NCI-H2081 treated with DMSO at 0.1 percent for 48 hours (cell line): ENCODE results near the gene BAIAP2.

Experiments used
- DNase-seq: peaks from one replicate; lab custom pipeline; 2025; lab: John Stamatoyannopoulos, UW

The BAIAP2 gene

DNA sequence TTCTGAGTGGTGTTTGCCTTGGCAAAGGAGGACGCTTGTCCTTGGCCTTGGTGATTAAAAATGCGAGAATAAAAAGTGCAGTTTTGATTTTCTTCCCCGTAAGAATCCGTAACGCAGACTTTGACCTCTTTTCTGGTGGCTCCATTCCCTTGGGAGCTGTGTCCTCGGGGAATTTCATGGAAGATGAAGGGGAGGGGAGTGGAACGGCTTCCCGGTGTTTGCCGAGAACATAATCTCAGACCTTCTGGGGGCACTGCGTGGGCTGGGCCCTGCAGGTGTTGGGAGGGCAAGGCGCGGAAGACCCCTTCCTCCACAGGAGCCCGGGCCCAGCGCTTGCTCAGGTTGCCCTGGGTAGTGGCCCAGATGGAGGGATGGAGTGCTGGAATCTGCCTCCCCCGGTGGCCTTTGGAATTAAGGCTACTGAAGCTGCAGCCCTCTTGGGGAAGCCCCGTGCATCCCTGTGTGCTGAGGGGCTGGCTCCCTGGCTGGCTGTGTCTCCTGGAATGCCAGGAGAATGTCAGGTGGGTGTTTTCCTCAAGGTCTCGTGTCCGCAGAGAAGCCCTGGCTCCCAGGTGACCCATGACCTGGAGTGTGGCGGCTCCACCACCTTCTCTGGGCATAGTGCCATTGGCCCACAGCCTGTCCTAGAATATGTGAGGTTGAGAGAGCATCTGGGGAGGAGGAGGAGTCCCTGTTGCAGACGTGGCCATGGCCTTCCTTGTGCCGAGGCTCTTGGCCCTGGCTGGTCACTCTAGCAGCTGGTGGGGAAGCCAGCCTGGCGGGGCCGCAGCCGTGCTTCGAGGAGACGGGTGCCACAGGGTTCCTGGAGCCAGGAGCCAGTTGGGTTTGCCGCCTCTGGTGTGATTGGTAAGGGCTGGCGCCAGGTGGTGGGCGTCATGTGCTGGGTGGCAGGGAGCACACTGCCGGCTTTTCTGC is 3.1 kb downstream of the BAIAP2 start:
- no peak for DNase-seq

DNA sequence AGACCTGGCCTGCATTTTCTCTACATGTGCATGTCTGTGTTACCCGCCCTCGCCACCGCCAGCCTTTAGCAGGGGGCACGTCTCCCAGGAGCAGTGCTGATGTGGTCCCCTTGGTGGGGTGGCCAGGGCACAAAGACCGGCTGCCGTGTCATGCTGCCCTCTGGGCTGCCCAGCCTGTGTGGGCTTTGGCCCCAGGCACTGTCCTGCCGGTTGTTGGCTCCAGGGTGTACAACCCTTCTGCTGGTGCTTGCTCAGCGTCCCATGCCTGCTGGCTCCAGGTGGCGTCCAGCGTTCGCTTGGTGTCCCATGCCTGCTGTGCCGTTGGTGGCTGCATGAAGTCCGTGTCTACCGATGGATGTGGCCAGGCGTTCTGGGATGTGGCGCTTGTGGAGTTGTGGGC is 4.1 kb downstream of the BAIAP2 start:
- no peak for DNase-seq

DNA sequence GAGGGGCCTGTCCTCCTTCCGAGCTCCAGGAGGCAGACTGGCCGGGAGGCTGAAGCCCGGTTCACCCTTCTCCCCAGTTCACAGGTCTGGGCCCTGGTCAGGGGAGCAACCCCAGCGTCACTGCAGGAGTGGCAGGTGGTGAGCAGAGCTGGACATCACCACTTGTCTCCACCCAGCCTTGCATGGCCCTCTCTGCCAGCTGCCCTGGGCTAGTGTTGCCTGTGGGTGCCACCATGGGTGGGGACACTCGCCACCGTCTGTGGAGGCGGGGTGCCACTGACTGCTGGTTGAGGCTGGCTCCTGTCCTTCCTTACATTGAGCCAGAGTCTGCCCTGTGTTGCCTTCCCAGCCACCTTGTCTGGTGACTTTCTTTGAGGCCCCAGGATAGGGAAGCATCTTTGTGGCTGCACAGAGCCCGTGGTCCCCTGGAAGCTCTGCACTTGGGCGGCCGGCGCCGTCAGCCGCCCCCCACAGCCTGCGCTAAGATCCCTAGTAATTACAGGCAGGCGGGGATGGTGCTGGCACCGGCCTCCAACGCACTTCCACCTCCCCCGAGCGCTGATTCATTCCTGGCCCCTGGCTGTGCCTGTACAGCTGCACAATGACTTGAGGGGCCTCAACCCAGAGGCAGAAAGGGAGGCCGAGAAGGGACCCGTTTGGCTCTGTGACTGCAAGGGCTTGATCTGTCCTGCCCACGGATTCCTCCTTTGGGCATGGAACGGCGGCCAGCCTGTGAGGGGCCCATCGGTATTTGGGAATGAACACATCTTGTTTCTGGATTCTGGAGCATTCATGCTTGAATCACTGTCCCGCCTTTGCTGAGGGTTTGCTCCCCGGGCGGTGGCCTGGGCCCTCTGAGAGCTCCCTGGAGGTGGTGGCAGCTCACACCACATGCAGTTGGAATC is 5.2 kb downstream of the BAIAP2 start:
- DNase-seq, result no peak

DNA sequence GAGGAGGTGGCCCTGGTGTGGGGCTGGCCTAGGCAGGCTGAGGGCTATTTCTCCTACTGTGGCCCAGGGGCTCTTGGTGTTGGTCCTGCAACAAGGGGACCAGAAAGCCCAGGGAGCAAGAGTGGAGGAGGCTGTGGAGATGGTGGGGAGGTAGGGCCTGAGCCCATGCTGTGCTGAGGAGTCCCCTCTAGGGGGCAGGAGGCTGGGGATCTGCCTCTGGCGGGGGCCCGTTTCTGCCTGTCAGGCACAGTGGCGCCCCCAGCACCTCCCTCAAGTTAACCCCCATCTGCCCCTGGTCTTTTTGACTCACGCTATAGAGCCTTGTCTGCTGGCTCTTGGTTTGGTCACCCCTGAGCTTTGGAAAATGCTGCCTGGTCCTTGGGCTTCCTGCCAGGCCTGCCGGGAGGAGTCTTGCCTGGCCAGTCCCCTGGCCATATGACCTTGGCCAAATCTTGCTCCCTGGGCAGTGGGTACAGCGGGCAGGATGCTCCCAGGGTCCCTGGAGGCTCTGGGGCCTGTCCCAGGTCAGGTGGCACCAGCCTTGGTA is 5.9 kb downstream of the BAIAP2 start:
- DNase-seq, result no peak

DNA sequence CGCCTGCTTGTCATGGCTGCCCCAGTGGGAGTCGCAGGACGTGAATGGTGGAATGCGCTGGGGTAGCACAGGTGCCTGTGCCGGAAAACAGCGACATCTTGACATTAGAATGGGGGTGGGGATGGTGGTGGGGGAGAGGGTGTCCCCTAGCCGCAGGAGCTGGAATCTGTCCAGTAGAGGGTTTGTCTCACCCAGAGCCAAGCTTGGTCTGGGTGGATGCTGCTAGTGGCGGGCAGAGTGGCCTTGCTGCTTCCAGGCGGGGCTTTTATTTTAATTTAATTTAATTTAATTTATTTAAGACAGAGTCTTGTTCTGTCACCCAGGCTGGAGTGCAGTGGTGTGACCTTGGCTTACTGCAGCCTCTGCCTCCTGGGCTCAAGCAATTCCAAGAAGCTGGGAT is 7.7 kb downstream of the BAIAP2 start:
- DNase-seq, result no peak

DNA sequence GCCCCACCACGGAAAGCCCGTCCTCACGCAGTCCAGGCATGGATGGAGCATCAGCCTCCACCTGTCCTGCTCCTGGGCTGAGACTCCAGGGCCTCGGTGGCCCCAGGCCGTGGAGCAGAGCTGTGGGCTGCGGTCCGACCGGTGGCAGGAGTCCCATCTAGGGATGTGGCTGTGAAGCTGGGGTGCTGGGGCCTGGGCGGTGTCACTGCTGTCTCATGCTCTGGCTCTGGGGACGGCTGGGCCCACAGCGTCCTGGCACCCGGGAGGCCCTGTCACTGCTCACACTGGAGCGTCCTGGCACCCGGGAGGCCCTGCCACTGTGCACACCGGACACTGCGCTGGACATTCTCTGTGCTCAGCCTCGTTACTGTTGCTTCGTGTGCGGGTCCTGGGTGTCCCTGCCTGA is 8.4 kb downstream of the BAIAP2 start:
- DNase-seq, result no peak

DNA sequence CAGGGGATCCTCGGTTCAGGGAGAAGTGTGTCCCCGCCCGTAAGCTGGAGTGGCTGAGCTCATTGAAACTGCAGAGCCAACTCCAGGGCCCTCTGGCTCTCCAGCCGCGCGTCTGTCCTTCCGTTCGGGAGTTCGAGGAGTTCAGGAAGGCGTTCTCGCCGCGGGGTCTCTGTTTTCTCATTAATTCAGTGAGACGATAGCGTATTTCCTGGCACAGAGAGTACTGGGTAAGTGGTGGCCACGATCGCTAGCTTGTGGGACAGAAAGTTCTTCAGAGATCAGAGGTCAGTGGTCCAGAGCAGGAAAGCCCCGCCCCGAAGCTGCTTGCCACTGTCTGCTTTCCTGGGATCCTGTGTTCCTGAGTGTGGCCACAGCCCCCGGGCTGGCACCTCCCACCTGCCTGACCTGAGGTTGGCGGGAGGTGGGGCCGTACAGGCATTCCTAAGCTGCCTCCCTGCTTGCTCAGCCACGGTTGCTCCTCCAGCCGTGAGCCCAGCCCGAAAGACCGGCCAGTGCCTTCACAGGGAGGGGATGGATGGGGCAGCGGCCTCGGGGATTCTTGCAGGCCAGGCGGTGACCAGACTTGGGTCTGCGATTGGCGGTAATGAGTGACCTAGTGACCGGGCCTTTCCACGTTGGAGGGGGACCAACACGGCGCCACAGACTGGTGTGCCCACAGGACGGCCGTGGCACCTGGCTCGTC is 8.9 kb downstream of the BAIAP2 start:
- no peak for DNase-seq

GRCh38 chr17:81044428-81044763 is 9.4 kb downstream of the BAIAP2 start:
- no peak for DNase-seq

GRCh38 chr17:81044764-81045589 is 10.0 kb downstream of the BAIAP2 start:
- no peak for DNase-seq

GRCh38 chr17:81045590-81046095 is 10.7 kb downstream of the BAIAP2 start:
- no peak for DNase-seq

DNA sequence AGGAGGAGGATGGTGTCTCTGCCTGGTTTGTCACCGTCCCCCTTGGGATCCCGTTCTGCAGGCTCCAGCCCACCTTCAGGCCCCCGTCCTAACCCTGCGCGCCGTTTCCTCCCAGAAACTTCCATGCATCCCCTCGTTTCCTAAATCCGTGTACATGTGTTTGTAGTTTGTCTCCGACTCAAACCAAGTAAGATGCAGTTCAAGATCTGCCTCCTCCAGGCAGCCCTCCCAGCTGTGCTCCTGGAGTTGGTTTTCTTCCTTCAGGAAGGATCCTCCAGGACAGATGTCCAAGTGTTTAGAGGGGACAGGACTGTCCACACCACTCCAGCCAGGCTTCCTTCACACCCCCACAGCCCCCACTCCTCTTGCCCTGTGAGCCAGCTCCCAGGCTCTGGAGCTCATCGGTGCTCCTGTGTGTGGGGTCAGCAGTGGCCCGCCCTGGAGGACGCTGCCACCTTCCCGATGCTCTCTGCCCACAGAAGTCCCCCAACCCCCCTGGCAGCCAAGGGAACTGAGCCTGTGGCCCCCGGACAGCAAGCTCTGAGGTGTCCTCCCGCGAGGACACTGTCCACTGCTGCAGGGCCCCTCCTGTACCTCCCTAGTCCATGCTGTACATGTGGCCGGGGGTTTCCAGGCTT is 11.3 kb downstream of the BAIAP2 start:
- DNase-seq, result no peak

GRCh38 chr17:81046770-81047359 is 11.9 kb downstream of the BAIAP2 start:
- no peak for DNase-seq

DNA sequence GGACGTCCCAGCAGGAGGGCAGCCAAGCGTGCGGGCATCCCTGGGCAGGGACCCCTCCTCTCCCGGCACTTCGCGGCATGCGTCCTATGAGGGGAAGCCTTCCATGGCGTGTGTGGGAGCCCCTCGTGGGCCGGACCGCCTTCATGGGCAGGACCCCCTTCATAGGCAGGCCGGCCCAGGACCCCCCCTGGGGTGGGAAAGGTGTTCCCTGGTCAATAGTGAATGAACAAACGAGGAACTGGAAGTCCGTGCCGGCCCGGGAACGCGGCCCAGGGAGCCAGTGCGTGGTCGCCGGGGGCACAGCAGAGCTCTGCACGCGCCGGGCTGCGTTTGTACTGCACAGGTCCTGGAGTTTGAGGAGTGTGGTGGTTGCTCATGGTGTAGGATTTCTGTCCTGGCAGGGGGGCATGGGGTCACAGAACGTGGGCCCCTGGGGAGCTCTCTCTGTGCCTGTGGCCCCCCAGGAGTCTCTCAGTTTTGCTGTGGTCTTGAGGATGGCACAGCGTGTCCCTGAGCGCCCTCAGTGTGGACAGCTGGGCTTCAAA is 13.9 kb downstream of the BAIAP2 start:
- DNase-seq, result no peak

GRCh38 chr17:81049372-81049911 is 14.5 kb downstream of the BAIAP2 start:
- DNase-seq, result no peak

- no peak for DNase-seq
Measured at GRCh38 chr17:81049973-81050551, 15.1 kb downstream of the BAIAP2 start.

DNA sequence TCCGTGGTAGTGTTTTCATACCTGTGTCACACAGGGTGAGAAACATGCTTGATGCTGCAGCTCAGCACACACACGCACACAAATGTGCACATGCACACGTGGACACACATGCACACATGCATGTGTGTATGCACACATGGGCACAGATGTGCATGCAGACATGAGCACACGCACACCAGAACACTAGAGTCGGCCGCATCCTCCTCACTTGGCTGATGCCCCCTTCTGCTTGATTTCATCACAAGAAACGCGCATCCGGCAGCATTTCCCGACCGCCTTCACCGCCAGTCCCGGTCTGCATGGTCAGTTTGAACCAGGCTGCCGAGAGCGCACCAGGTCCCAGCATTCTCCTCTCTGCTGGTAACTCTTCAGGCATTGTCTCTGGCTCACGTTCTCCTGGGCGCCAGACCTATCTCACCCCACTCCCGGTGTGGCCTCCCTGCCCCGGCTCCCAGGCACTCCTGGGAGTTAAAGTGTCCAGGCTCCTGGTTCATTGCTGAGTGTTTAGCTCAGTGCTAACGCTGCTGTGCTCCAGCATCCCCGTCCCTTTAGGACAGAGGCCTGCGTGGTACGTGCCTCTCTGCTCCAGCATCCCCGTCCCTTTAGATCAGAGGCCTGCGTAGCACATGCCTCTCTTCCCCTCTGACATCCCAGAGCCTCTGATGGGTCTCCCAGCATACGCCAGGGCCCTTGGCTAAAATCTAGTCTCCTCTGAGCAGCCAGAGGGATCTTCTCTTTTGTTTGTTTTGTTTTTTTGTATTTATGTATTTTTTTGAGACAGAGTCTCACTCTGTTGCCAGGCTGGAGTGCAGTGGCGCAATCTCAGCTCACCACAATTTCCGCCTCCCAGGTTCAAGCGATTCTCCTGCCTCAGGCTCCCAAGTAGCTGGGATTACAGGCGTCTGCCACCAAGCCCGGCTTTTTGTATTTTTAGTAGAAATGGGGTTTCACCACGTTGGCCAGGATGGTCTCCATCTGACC is 16.0 kb downstream of the BAIAP2 start:
- DNase-seq, result no peak

DNA sequence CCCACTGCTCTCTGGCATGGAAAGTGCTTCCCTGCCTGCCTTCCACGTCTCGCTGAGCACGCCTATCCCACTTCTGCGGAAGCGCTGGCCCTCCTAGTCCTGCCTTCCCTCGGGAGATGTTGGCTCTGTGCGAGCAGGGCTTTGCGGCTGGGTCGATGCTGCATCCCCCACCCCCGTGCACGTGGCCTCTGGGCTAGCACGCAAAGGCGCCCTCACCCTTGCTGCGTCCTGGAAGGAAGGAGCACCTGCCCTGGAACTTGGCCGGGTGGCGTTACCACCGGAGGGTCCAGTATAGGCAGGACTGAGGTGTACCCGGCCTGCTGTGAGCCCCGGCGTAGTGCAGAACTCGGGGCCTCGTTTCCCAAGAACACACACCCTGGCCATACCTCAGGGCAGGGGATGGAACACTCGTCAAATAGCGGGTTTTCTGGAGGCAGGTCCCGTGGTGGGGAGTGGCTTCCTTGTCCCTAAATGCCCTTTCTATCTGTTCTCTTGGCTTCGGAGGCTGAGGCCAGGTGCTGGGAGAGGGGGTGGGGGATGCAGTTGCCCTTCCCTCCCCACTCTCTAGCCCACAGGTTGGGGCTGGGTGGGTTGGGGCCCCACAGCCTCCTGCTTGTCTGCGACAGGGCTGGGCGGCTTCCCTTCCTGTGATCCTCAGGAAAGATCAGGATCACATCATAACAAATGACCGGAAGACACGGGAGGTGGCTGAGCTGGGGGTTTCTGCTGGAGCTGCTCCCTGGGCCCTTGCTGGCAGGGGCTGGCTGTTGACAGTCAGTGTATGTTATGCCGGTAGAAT is 17.4 kb downstream of the BAIAP2 start:
- no peak for DNase-seq
